Panc1 (cell line): ENCODE results near the gene CHPF2.

Experiments used
- CTCF ChIP-seq: fragments of 450-650 bp; IDR thresholded peaks from 2 replicates; pipeline ENCODE4 v1.5.1; 2017; ENCODE audit warnings: mild to moderate bottlenecking
- POLR2AphosphoS5 ChIP-seq: IDR thresholded peaks from 2 replicates; pipeline ENCODE4 v1.6.1; 2012; ENCODE audit warnings: mild to moderate bottlenecking, low read depth, low read length, moderate library complexity
- REST ChIP-seq, 2 experiments: IDR thresholded peaks; 2 replicates each; pipeline ENCODE4 v1.6.1; 2011 to 2012; ENCODE audit warnings: low read depth in 2 of 2, control low read depth in 1 of 2, low read length in 1 of 2, mild to moderate bottlenecking in 1 of 2, moderate library complexity in 1 of 2; ENCODE audit not compliant: insufficient read depth in 1 of 2
- TCF7L2 ChIP-seq: IDR thresholded peaks from 2 replicates; pipeline ENCODE4 v1.6.1; 2011; ENCODE audit warnings: mild to moderate bottlenecking, low read depth, low read length, inconsistent platforms

GRCh38 chr7:151239837-151240459 is 7.7 kb downstream of the CHPF2 start:
- no peak for TF ChIP-seq CTCF
- no peak for TF ChIP-seq POLR2AphosphoS5
- no peak for TF ChIP-seq TCF7L2
- no peak for TF ChIP-seq REST (IDR thresholded peaks at IDR 0.05; ENCODE audit: insufficient read depth in 1 of 2, low read depth in 2 of 2, low read length in 1 of 2)
